Natural killer cell treated with Interleukin-12 subunit alpha and Interleukin-12 subunit beta and Interleukin-15 and Interleukin-18, amount 100 ng/mL, for 72 hours (primary cell): ENCODE data around the gene FGF6. TPM values are rescaled to one million over a fixed set of nuclear protein-coding genes. Genes with fewer than 3 reads are reported as not detected.
"Not testable (repeated sequence)": the region's sequence is repeated elsewhere in the genome, so short reads cannot be mapped to it uniquely, and the experiment has no call there.

Experiments
- ATAC-seq, 2 donors: fragments of 150-1000 bp; cut with Tn5 transposase in 1 of 2; sonication (Bioruptor Pico), chemical (Tn5 transposase) in 1 of 2; 2 replicates each; pipeline ENCODE4 v1.10.0; 2021
- DNase-seq: peaks from one replicate; pipeline ENCODE4 v3.0.0; 2022; ENCODE audit warnings: low spot score
- H3K27ac Mint-ChIP-seq, 2 donors: 1 replicate in 1 of 2; 2 replicates in 1 of 2; pipeline ENCODE4 v1.8.0; 2022; ENCODE audit warnings: mixed read lengths in 2 of 2, mild to moderate bottlenecking in 1 of 2, moderate library complexity in 1 of 2
- H3K27me3 Mint-ChIP-seq, 2 donors: 1 replicate in 1 of 2; 2 replicates in 1 of 2; pipeline ENCODE4 v1.8.0; 2022; ENCODE audit warnings: mixed read lengths in 2 of 2
- H3K36me3 Mint-ChIP-seq: one replicate; pipeline ENCODE4 v1.8.0; 2022; ENCODE audit warnings: mixed read lengths
- H3K4me1 Mint-ChIP-seq, 2 donors: 1 replicate in 1 of 2; 2 replicates in 1 of 2; pipeline ENCODE4 v1.8.0; 2022; ENCODE audit warnings: low read depth in 2 of 2, mixed read lengths in 2 of 2, mild to moderate bottlenecking in 1 of 2
- H3K4me3 Mint-ChIP-seq: one replicate; pipeline ENCODE4 v1.8.0; 2022; ENCODE audit warnings: mixed read lengths
- H3K9me3 Mint-ChIP-seq: 2 replicates; pipeline ENCODE4 v1.8.0; 2022; ENCODE audit warnings: mixed read lengths
- total RNA-seq, 2 donors: library from RNA; stranded (reverse); gene quantifications; one replicate each; pipeline ENCODE4 v1.2.3, GENCODE V29; 2022

FGF6 gene
- total RNA-seq, 2 donors from 2014 or later, result not detected

DNA sequence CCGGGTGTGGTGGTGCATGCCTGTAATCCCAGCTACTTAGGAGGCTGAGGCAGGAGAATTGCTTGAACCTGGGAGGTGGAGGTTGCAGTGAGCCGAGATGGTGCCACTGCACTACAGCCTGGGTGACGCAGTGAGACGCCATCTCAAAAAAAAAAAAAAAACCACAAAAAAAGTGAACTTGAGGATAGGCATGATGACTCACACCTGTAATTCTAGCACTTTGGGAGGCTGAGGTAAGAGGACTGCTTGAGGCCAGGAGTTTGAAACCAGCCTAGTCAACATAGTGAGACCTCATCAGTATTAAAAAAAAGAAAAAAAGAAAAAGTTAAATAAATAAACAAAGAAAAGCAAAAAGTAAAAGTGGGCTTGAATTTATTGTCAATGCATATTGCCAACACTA lies 10.2 kb upstream of the FGF6 start:
- H3K9me3 Mint-ChIP-seq, H3K27ac Mint-ChIP-seq, H3K4me1 Mint-ChIP-seq, DNase-seq, H3K36me3 Mint-ChIP-seq, H3K4me3 Mint-ChIP-seq, ATAC-seq: not testable (repeated sequence)
- peaks cover 32 to 41% of the 10 kb centered on the region in 2 donors for H3K27me3 Mint-ChIP-seq

DNA sequence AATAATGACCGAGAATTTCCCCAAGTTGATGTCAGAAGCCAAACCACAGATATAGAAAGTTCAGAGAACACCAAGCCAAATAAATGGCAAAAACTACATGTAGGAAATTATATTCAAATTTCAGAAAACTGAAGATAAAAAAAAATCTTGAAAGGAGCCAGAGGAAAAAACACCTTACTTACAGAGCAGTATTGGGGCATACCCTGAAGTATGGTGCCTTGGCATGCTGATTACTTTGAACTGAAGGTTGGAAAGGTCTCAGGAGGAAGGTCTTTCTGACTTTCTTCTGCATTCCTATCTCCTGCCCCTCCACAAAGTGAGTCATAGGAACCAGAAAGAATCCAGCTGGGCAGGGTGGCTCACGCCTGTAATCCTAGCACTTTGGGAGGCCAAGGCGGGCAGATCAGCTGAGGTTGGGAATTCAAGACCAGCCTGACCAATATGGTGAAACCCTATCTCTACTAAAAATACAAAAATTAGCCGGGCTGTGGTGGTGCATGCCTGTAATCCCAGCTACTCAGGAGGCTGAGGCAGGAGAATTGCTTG lies 8.8 kb upstream of the FGF6 start:
- Mint-ChIP-seq H3K9me3 (peaks cover 3% of the 10 kb centered on the region), H3K36me3 (peaks cover 5% of the 10 kb centered on the region), H3K27me3 (peaks cover 33 to 46% of the 10 kb centered on the region in 2 donors), H3K4me3 (no peak overlapping the region), H3K27ac (no peak overlapping the region), H3K4me1 (no peaks in the 10 kb centered on the region)
- ATAC-seq (no peak), DNase-seq (no peak)

- Mint-ChIP-seq H3K9me3 (peaks cover 3% of the 10 kb centered on the region), H3K36me3 (peaks cover 5% of the 10 kb centered on the region), H3K4me3 (no peak overlapping the region), H3K27me3 (peaks cover 34 to 57% of the 10 kb centered on the region in 2 donors), H3K4me1 (no peaks in the 10 kb centered on the region), H3K27ac (no peak overlapping the region)
- DNase-seq, result no peak
- no peak for ATAC-seq
These were observed 6.1 kb upstream of the FGF6 start for GRCh38 chr12:4451694-4452093.

- no peak overlapping the region for H3K4me3 Mint-ChIP-seq
- DNase-seq (no peak), ATAC-seq (no peak)
- peaks cover 3% of the 10 kb centered on the region for H3K9me3 Mint-ChIP-seq
- peaks cover 5% of the 10 kb centered on the region for H3K36me3 Mint-ChIP-seq
- H3K4me1 Mint-ChIP-seq, result no peaks in the 10 kb centered on the region
- H3K27me3 Mint-ChIP-seq, result peaks cover 34 to 57% of the 10 kb centered on the region in 2 donors
- H3K27ac Mint-ChIP-seq, result no peak overlapping the region
These were observed 5.0 kb upstream of the FGF6 start for GRCh38 chr12:4450551-4451112.

- Mint-ChIP-seq H3K4me1 (no peaks in the 10 kb centered on the region), H3K27ac (no peak overlapping the region), H3K27me3 (peaks cover 29 to 51% of the 10 kb centered on the region in 2 donors), H3K36me3 (peaks cover 5% of the 10 kb centered on the region), H3K9me3 (peaks cover 3% of the 10 kb centered on the region), H3K4me3 (no peak overlapping the region)
- no peak for DNase-seq
- no peak for ATAC-seq
These were observed 4.2 kb upstream of the FGF6 start for GRCh38 chr12:4449851-4450221.

GRCh38 chr12:4448943-4449850 lies 3.6 kb upstream of the FGF6 start:
- no peak for DNase-seq
- no peak overlapping the region for H3K4me3 Mint-ChIP-seq
- H3K36me3 Mint-ChIP-seq, result peaks cover 5% of the 10 kb centered on the region
- no peak for ATAC-seq
- peaks cover 3% of the 10 kb centered on the region for H3K9me3 Mint-ChIP-seq
- H3K27me3 Mint-ChIP-seq, result peaks cover 29 to 48% of the 10 kb centered on the region in 2 donors
- H3K27ac Mint-ChIP-seq, result no peak overlapping the region
- H3K4me1 Mint-ChIP-seq, result no peaks in the 10 kb centered on the region

DNA sequence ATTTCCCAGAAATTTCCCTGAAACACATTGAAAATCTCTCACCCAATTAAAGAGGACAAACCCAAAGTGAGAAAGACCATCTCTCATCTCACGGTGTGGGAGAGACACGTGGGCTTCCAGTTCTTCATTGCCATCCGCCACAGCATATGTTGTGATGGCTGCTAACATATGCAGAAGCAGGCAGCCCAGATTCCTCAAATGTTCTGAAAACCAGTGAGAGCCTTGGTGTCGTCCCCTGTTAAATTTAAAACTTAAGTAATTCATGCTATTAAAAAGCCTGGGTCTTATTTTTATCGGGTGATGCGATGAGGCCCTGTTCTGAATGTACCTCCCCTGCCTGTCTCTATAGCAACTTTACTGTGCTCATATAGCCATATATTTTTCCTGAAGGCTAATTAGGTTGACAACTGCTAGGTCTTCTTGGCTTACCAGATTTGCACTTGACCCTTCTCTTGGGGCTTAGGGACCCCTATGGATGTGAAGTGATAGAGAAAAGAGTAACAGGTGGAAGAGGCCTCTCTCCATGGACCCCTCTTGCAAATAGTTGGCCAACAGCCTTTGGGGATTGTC lies 2.8 kb upstream of the FGF6 start:
- Mint-ChIP-seq H3K4me3 (no peak overlapping the region), H3K36me3 (peaks cover 5% of the 10 kb centered on the region), H3K9me3 (peaks cover 3% of the 10 kb centered on the region), H3K27me3 (peaks cover 23 to 40% of the 10 kb centered on the region in 2 donors), H3K4me1 (no peaks in the 10 kb centered on the region), H3K27ac (no peak overlapping the region)
- DNase-seq, result no peak
- no peak for ATAC-seq

DNA sequence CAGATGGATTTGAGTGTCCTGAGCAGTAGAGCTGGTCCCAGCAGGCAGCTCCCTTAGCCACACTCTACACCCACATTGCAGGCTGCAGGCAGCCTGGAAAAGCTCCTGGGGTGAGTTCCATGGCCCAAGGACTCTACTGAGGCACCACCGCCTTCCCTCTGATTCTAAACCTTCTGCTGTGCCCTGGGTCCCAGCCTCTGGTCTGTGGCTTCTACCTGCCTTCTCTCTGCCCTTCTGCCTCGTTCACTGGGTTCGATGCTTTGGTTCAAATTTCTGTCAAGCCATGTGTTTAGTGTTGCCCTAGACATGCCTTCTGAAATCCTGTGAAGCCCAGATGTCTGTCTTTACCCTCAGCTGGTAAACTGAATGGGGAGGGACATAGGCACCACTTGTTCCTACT lies 1.5 kb upstream of the FGF6 start:
- H3K27me3 Mint-ChIP-seq, result peaks cover 17 to 31% of the 10 kb centered on the region in 2 donors
- no peak overlapping the region for H3K4me3 Mint-ChIP-seq
- peaks cover 1% of the 10 kb centered on the region for H3K36me3 Mint-ChIP-seq
- H3K9me3 Mint-ChIP-seq, result no peaks in the 10 kb centered on the region
- DNase-seq (no peak), ATAC-seq (no peak)
- H3K4me1 Mint-ChIP-seq, result no peaks in the 10 kb centered on the region
- H3K27ac Mint-ChIP-seq, result no peak overlapping the region

- H3K9me3 Mint-ChIP-seq, result no peaks in the 10 kb centered on the region
- H3K27ac Mint-ChIP-seq, result no peak overlapping the region
- no peaks in the 10 kb centered on the region for H3K4me1 Mint-ChIP-seq
- H3K4me3 Mint-ChIP-seq, result no peak overlapping the region
- DNase-seq (no peak), ATAC-seq (no peak)
- H3K27me3 Mint-ChIP-seq, result peaks cover 12 to 26% of the 10 kb centered on the region in 2 donors
- no peaks in the 10 kb centered on the region for H3K36me3 Mint-ChIP-seq
These were observed 720 bp upstream of the FGF6 start for GRCh38 chr12:4446335-4446734.

- no peak for ATAC-seq
- Mint-ChIP-seq H3K4me1 (no peaks in the 10 kb centered on the region), H3K36me3 (no peaks in the 10 kb centered on the region), H3K4me3 (no peak overlapping the region), H3K27me3 (peaks cover 6 to 19% of the 10 kb centered on the region in 2 donors), H3K9me3 (no peaks in the 10 kb centered on the region), H3K27ac (no peak overlapping the region)
- no peak for DNase-seq
These were observed 1.6 kb downstream of the FGF6 start for GRCh38 chr12:4444031-4444430.

GRCh38 chr12:4443616-4444015 lies 2.0 kb downstream of the FGF6 start:
- H3K27ac Mint-ChIP-seq, result no peak overlapping the region
- no peaks in the 10 kb centered on the region for H3K36me3 Mint-ChIP-seq
- H3K27me3 Mint-ChIP-seq, result peaks cover 6 to 19% of the 10 kb centered on the region in 2 donors
- ATAC-seq, result no peak
- no peaks in the 10 kb centered on the region for H3K4me1 Mint-ChIP-seq
- H3K4me3 Mint-ChIP-seq, result no peak overlapping the region
- no peak for DNase-seq
- H3K9me3 Mint-ChIP-seq, result no peaks in the 10 kb centered on the region

DNA sequence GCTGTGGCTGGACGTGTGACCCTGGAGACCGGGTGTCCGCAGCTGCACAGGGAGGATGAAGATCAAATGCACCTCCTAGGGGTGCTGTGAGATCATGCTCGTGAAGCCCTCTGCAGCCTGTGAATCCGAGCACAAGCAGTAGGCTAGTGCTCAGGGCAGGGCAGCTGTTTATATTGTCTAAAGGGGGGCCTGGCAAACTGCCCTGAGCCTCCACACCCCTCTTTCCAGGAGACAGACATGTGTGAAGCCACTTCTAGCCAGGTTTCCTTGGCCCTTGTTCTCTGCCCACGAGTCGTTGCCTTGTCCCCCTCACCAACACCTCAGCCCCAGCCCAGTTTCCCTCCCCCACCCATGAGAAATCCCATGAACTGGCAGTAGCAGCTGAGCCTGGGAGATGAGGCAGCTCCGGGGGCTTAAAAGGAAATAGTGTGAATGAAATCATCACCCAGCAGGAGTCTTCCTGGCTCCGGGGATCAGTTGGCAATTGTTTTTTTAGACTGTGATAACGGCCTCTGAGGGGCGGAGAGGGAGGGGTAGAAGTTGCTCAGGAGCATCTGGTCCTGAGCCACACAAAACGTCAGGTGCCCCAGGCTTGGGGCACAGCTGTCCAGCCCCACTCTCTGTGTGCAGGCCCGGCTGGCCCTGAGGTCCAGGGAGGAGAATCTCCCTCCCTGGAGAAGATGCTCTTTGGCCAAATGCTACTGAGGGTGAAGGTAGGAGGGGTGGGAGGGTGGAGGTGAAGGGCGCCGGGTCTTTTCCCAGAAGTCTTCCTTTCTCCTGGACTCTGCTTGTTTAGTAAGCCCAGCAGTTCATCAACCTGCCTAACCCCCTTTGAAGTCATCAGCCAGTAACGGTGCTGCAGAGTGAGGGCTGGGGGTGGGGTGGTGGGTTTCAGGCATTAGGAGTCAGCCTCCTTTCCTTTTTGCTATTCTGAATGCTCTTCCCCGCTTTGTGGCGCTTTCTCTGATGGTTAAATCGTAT lies 4.0 kb downstream of the FGF6 start:
- no peaks in the 10 kb centered on the region for H3K9me3 Mint-ChIP-seq
- ATAC-seq (no peak), DNase-seq (no peak)
- no peaks in the 10 kb centered on the region for H3K4me1 Mint-ChIP-seq
- no peaks in the 10 kb centered on the region for H3K36me3 Mint-ChIP-seq
- H3K27ac Mint-ChIP-seq, result no peak overlapping the region
- no peak overlapping the region for H3K4me3 Mint-ChIP-seq
- H3K27me3 Mint-ChIP-seq, result peaks cover 5 to 8% of the 10 kb centered on the region in 2 donors
